ENCODE data around the gene TEX29. TPM values are rescaled to one million over a fixed set of nuclear protein-coding genes. Genes with fewer than 3 reads are reported as not detected.

The TEX29 gene
- 0.65 TPM in 1 of 2 replicates, not detected in the other for total RNA-seq (ENCODE audit: low replicate concordance)

- DNase-seq (ENCODE audit: low spot score): no peak
- peaks cover 10% of the 10 kb centered on the region for H3K27me3 Mint-ChIP-seq (ENCODE audit: insufficient read depth, low read depth)
Measured at GRCh38 chr13:111319998-111320911, at the start of gene TEX29. TSS of gene TEX29 (plus strand) at chr13:111320642. CDS start at chr13:111320891, 249 bp downstream.

DNA sequence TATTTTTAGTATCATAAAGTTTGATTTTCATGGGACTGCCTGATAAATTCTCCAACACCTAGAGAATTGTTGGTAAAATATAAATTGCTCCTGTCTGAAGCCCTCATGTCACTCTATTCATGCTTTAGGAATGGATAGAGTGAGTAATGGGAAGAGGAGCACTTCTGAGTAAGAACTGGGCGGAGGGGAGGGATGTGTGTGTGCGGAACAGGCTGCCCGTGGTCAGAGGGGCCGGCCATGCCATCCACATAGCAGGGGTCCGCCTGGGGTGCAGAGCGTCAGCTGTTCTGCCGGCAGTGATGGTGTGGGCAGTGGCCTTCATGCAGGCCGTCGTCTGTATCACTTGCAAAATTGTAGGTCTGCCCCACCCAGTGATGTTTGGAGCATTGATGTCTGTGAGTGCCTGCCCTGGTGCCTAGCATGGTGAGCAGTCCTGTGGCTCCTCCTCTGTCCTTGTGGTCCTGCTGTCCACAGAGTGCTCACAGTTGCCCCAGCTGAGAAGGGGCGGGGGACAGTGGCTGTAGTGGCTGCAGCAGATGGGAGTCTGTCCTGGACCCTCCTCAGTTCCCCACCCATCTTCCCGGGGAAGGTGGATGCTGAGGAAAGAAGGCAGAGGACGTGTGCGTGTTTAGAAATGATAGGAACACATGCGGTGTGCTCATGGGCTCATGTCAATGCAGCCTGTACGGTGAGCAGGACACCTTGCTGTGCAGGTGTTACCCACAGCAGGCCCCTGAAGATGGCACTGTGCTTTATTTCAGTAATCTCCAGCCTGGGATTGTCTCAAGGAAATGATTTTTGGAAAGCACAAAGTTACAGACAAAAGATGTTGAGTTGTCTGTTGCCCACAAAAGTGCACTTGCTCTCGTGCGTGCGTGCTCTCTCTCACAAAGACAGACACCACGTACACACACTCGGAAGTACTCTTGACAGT, 49.4 kb upstream of the TEX29 start:
- TF ChIP-seq EZH2 (IDR thresholded peaks at IDR 0.05) (no peak), CTCF (IDR thresholded peaks at IDR 0.05) (no peak), EZH2phosphoT487 (IDR thresholded peaks at IDR 0.05) (no peak)
- H3F3A ChIP-seq (ENCODE audit: low read depth): no peaks in the 10 kb centered on the region
- H3K27ac Mint-ChIP-seq: no peak overlapping the region
- no peaks in the 10 kb centered on the region for H3K36me3 ChIP-seq
- H3K27me3 ChIP-seq: no peaks in the 10 kb centered on the region
- peaks cover 6% of the 10 kb centered on the region for H3K4me1 Mint-ChIP-seq
- no peak overlapping the region for H2AFZ ChIP-seq (replicated peaks)
- no peak overlapping the region for H3K27ac ChIP-seq
- DNase-seq (ENCODE audit: low spot score): no peak
- no peak overlapping the region for H3K4me2 ChIP-seq
- peaks cover 8% of the 10 kb centered on the region for H4K20me1 ChIP-seq (ENCODE audit: low read depth)
- H3K36me3 Mint-ChIP-seq: peaks cover 31% of the 10 kb centered on the region
- no peaks in the 10 kb centered on the region for H3K79me2 ChIP-seq (ENCODE audit: low read depth)
- no peak overlapping the region for H3K4me3 Mint-ChIP-seq
- H3K9ac ChIP-seq: no peak overlapping the region
- H3K4me3 ChIP-seq: no peak overlapping the region
- no peaks in the 10 kb centered on the region for H3K9me3 ChIP-seq (ENCODE audit: low read depth)
- H3K9me3 Mint-ChIP-seq: no peaks in the 10 kb centered on the region
- H3K4me1 ChIP-seq: no peaks in the 10 kb centered on the region
- no peaks in the 10 kb centered on the region for H3K27me3 Mint-ChIP-seq (ENCODE audit: insufficient read depth, low read depth)

More at GRCh38 chr13:111319998-111320911, at the start of gene TEX29:
- Mint-ChIP-seq H3K27ac (peak within 1 kb of the TSS; percentile 34), H3K36me3 (peaks cover 4% of the 10 kb centered on the region), H3K9me3 (peaks cover 2% of the 10 kb centered on the region), H3K4me3 (no peak within 1 kb of the TSS), H3K4me1 (peaks cover 8% of the 10 kb centered on the region)
- Histone ChIP-seq H3K27ac (no peak within 1 kb of the TSS), H3K79me2 (ENCODE audit: low read depth) (no peaks in the 10 kb centered on the region), H3K27me3 (no peaks in the 10 kb centered on the region), H3F3A (ENCODE audit: low read depth) (no peaks in the 10 kb centered on the region), H3K4me1 (no peaks in the 10 kb centered on the region), H2AFZ (replicated peaks) (no peak within 1 kb of the TSS), H3K9me3 (ENCODE audit: low read depth) (no peaks in the 10 kb centered on the region), H4K20me1 (ENCODE audit: low read depth) (no peaks in the 10 kb centered on the region), H3K4me3 (no peak within 1 kb of the TSS), H3K4me2 (no peak within 1 kb of the TSS), H3K36me3 (no peaks in the 10 kb centered on the region), H3K9ac (no peak within 1 kb of the TSS)
- TF ChIP-seq CTCF (IDR thresholded peaks at IDR 0.05) (no peak), EZH2 (IDR thresholded peaks at IDR 0.05) (no peak), EZH2phosphoT487 (IDR thresholded peaks at IDR 0.05) (no peak)

GRCh38 chr13:111272117-111272516, 48.3 kb upstream of the TEX29 start:
- Histone ChIP-seq H3K27me3 (no peaks in the 10 kb centered on the region), H3K27ac (no peak overlapping the region), H4K20me1 (ENCODE audit: low read depth) (no peaks in the 10 kb centered on the region), H3K79me2 (ENCODE audit: low read depth) (no peaks in the 10 kb centered on the region), H3F3A (ENCODE audit: low read depth) (no peaks in the 10 kb centered on the region), H3K9ac (no peak overlapping the region), H3K4me3 (no peak overlapping the region), H3K4me1 (no peaks in the 10 kb centered on the region), H2AFZ (replicated peaks) (no peak overlapping the region), H3K4me2 (no peak overlapping the region), H3K9me3 (ENCODE audit: low read depth) (no peaks in the 10 kb centered on the region), H3K36me3 (peaks cover 7% of the 10 kb centered on the region)
- no peaks in the 10 kb centered on the region for H3K9me3 Mint-ChIP-seq
- no peak overlapping the region for H3K27ac Mint-ChIP-seq
- TF ChIP-seq CTCF (IDR thresholded peaks at IDR 0.05): no peak
- TF ChIP-seq EZH2phosphoT487 (IDR thresholded peaks at IDR 0.05): no peak
- TF ChIP-seq EZH2 (IDR thresholded peaks at IDR 0.05): no peak
- peaks cover 35% of the 10 kb centered on the region for H3K36me3 Mint-ChIP-seq
- H3K27me3 Mint-ChIP-seq (ENCODE audit: insufficient read depth, low read depth): no peaks in the 10 kb centered on the region
- no peak overlapping the region for H3K4me3 Mint-ChIP-seq
- no peak for DNase-seq (ENCODE audit: low spot score)
- no peaks in the 10 kb centered on the region for H3K4me1 Mint-ChIP-seq
